H1 (cell line): ENCODE results near the gene WDFY3. TPM values are rescaled to one million over a fixed set of nuclear protein-coding genes. Genes with fewer than 3 reads are reported as not detected.

Experiments used
- CTCF ChIA-PET: fragments of 300-600 bp; sonication (Branson Sonifier 250); formaldehyde crosslinking; loops from one replicate; lab custom pipeline; 2021; ENCODE audit not compliant: partially characterized antibody; lab: Charles Lee
- POLR2A ChIA-PET: fragments of 300-600 bp; sonication (Branson Sonifier 250); formaldehyde crosslinking; loops from one replicate; lab custom pipeline; 2021; ENCODE audit warnings: inconsistent platforms; ENCODE audit not compliant: partially characterized antibody; lab: Charles Lee
- DNase-seq, 2 experiments: peaks; one replicate each; pipeline versions ENCODE4 v3.0.0 to v3.0.0-alpha.2; 2010 to 2022; ENCODE audit warnings: low spot score in 2 of 2, low read depth in 1 of 2, mixed read lengths in 1 of 2
- FAIRE-seq: peaks from 2 replicates; lab custom pipeline; 2011; peaks lifted over from hg19 to GRCh38; lab: Jason Lieb, UNC
- H2AFZ ChIP-seq: 2 replicates; pipeline ENCODE4 v1.8.1; 2012; ENCODE audit warnings: low read length, inconsistent platforms
- H2AK5ac ChIP-seq: 2 replicates; pipeline ENCODE4 v1.6.1; 2013; ENCODE audit warnings: low read depth, low read length
- H2BK120ac ChIP-seq: replicated peaks from 2 replicates; pipeline ENCODE3; 2013; ENCODE audit warnings: low read depth, low read length, inconsistent platforms
- H2BK12ac ChIP-seq: 2 replicates; pipeline ENCODE4 v1.6.1; 2013; ENCODE audit warnings: low read depth, low read length
- H2BK15ac ChIP-seq: 2 replicates; pipeline ENCODE4 v1.6.1; 2013; ENCODE audit warnings: low read length
- H2BK20ac ChIP-seq: 2 replicates; pipeline ENCODE4 v1.6.1; 2013; ENCODE audit warnings: low read length
- H2BK5ac ChIP-seq: 2 replicates; pipeline ENCODE4 v1.6.1; 2013; ENCODE audit warnings: low read depth, low read length
- H3K14ac ChIP-seq: 2 replicates; pipeline ENCODE4 v1.6.1; 2013; ENCODE audit warnings: inconsistent platforms; ENCODE audit not compliant: insufficient read length
- H3K18ac ChIP-seq: 2 replicates; pipeline ENCODE4 v1.6.1; 2013; ENCODE audit warnings: low read length; ENCODE audit errors: extremely low read depth
- H3K23ac ChIP-seq: 2 replicates; pipeline ENCODE4 v1.6.1; 2013; ENCODE audit warnings: inconsistent platforms; ENCODE audit not compliant: insufficient read length
- H3K23me2 ChIP-seq: 2 replicates; pipeline ENCODE4 v1.6.1; 2013; ENCODE audit warnings: low read depth, low read length
- H3K27ac ChIP-seq: 2 replicates; pipeline ENCODE4 v1.6.1; 2011; ENCODE audit warnings: low read depth, low read length, inconsistent platforms
- H3K27me3 ChIP-seq, 4 experiments: replicated peaks in 1 of 4; 1 replicate in 1 of 4; 2 replicates in 3 of 4; pipeline versions ENCODE4 v1.6.1 to v1.8.1; 2011 to 2013; ENCODE audit warnings: low read length in 3 of 4, mild to moderate bottlenecking in 3 of 4, inconsistent platforms in 2 of 4, mixed read lengths in 2 of 4, moderate library complexity in 1 of 4; ENCODE audit not compliant: control insufficient read depth in 3 of 4, insufficient read depth in 3 of 4; ENCODE audit errors: extremely low read depth in 1 of 4
- H3K36me3 ChIP-seq, 4 experiments: 2 replicates each; pipeline versions ENCODE4 v1.6.1 to v1.8.1; 2011 to 2013; ENCODE audit warnings: mild to moderate bottlenecking in 4 of 4, low read length in 3 of 4, moderate library complexity in 2 of 4, control low read depth in 1 of 4, inconsistent platforms in 1 of 4; ENCODE audit not compliant: insufficient read depth in 4 of 4, control insufficient read depth in 2 of 4
- H3K4ac ChIP-seq: replicated peaks from 2 replicates; pipeline ENCODE3; 2013; ENCODE audit warnings: low read length, low read depth, mixed read lengths, inconsistent platforms; ENCODE audit not compliant: insufficient read length
- H3K4me1 ChIP-seq, 4 experiments: replicated peaks in 1 of 4; 1 replicate in 1 of 4; 2 replicates in 3 of 4; pipeline versions ENCODE4 v1.6.1 to v1.8.1; 2011 to 2013; ENCODE audit warnings: low read length in 3 of 4, inconsistent platforms in 2 of 4, mixed read lengths in 1 of 4; ENCODE audit not compliant: insufficient read depth in 4 of 4, control insufficient read depth in 3 of 4
- H3K4me2 ChIP-seq, 2 experiments: 2 replicates each; pipeline versions ENCODE4 v1.6.1 to v1.8.1; 2011 to 2013; ENCODE audit warnings: low read depth in 2 of 2, low read length in 2 of 2, control low read depth in 1 of 2, inconsistent platforms in 1 of 2, mild to moderate bottlenecking in 1 of 2; ENCODE audit not compliant: insufficient read depth in 1 of 2
- H3K4me3 ChIP-seq, 4 experiments: fragments of 200-600, 300-600 bp in 1 of 4; sonication (generic), shearing (Covaris generic), sonication (Bioruptor Twin) in 1 of 4; 2 replicates each; pipeline versions ENCODE4 v1.5.1 to v1.8.1; 2011 to 2016; ENCODE audit warnings: low read length in 4 of 4, low read depth in 3 of 4, control low read depth in 2 of 4, inconsistent platforms in 2 of 4, mild to moderate bottlenecking in 2 of 4, mixed read lengths in 1 of 4, moderate library complexity in 1 of 4; ENCODE audit not compliant: insufficient read depth in 2 of 4; ENCODE audit errors: extremely low read depth in 1 of 4
- H3K56ac ChIP-seq: replicated peaks from 2 replicates; pipeline ENCODE3; 2013; ENCODE audit warnings: low read depth, mild to moderate bottlenecking, mixed read lengths, low read length, inconsistent platforms; ENCODE audit not compliant: insufficient read length
- H3K79me1 ChIP-seq: 2 replicates; pipeline ENCODE4 v1.6.1; 2013; ENCODE audit warnings: low read depth, low read length, control low read depth
- H3K79me2 ChIP-seq, 2 experiments: 2 replicates each; pipeline versions ENCODE4 v1.6.1 to v1.8.1; 2012 to 2013; ENCODE audit warnings: low read length in 2 of 2, mild to moderate bottlenecking in 2 of 2, inconsistent platforms in 1 of 2; ENCODE audit not compliant: insufficient read depth in 2 of 2, control insufficient read depth in 1 of 2
- H3K9ac ChIP-seq, 4 experiments: replicated peaks in 1 of 4; 1 replicate in 1 of 4; 2 replicates in 3 of 4; pipeline versions ENCODE4 v1.6.1 to v1.8.1; 2011 to 2013; ENCODE audit warnings: low read depth in 3 of 4, low read length in 3 of 4, control low read depth in 2 of 4, mild to moderate bottlenecking in 2 of 4, moderate library complexity in 2 of 4, inconsistent platforms in 1 of 4; ENCODE audit errors: extremely low read depth in 1 of 4
- H3K9me3 ChIP-seq, 2 experiments: 2 replicates each; pipeline versions ENCODE4 v1.6.1 to v1.8.1; 2012 to 2013; ENCODE audit warnings: mild to moderate bottlenecking in 2 of 2, moderate library complexity in 2 of 2, control low read depth in 1 of 2, inconsistent platforms in 1 of 2, low read depth in 1 of 2, low read length in 1 of 2, mixed read lengths in 1 of 2; ENCODE audit not compliant: insufficient read depth in 2 of 2
- H4K20me1 ChIP-seq, 2 experiments: replicated peaks in 1 of 2; 2 replicates each; pipeline versions ENCODE3 to v1.8.1; 2011 to 2013; ENCODE audit warnings: inconsistent platforms in 2 of 2, low read length in 2 of 2, mild to moderate bottlenecking in 1 of 2; ENCODE audit not compliant: insufficient read depth in 2 of 2, control insufficient read depth in 1 of 2
- H4K5ac ChIP-seq: 2 replicates; pipeline ENCODE4 v1.6.1; 2013; ENCODE audit warnings: low read length, low read depth, mixed read lengths, inconsistent platforms; ENCODE audit not compliant: insufficient read length
- H4K8ac ChIP-seq: 2 replicates; pipeline ENCODE4 v1.8.0; 2013; ENCODE audit warnings: mild to moderate bottlenecking, moderate library complexity, low read length, inconsistent platforms; ENCODE audit not compliant: insufficient read depth; ENCODE audit errors: extremely low read depth
- H4K91ac ChIP-seq: replicated peaks from 2 replicates; pipeline ENCODE3; 2013; ENCODE audit warnings: low read length, mixed read lengths, inconsistent platforms; ENCODE audit not compliant: insufficient read length
- BACH1 ChIP-seq: IDR thresholded peaks from 2 replicates; pipeline ENCODE4 v1.6.1; 2012; ENCODE audit warnings: low read length, improper control_type of control experiment
- BCL11A ChIP-seq, 2 experiments: IDR thresholded peaks; one replicate each; pipeline ENCODE4 v1.6.1; 2011; ENCODE audit warnings: low read depth in 2 of 2, low read length in 2 of 2, mild to moderate bottlenecking in 2 of 2
- CHD1 ChIP-seq: IDR thresholded peaks from 2 replicates; pipeline ENCODE4 v1.6.1; 2012; ENCODE audit warnings: low read depth, low read length, improper control_type of control experiment
- HDAC6 ChIP-seq: IDR thresholded peaks from one replicate; pipeline ENCODE4 v1.7.1; 2012; ENCODE audit warnings: low read depth, mild to moderate bottlenecking, inconsistent platforms, low read length, moderate library complexity
- POLR2AphosphoS5 ChIP-seq: IDR thresholded peaks from 2 replicates; pipeline ENCODE4 v1.6.1; 2011; ENCODE audit warnings: low read depth, low read length
- SP2 ChIP-seq: IDR thresholded peaks from 2 replicates; pipeline ENCODE4 v1.6.1; 2012; ENCODE audit warnings: mild to moderate bottlenecking, low read length, inconsistent platforms
- TAF7 ChIP-seq: optimal IDR thresholded peaks from 2 replicates; pipeline ENCODE3; 2011; ENCODE audit warnings: low read depth, mild to moderate bottlenecking, inconsistent platforms, low read length, moderate library complexity, borderline replicate concordance
- TEAD4 ChIP-seq: IDR thresholded peaks from 2 replicates; pipeline ENCODE4 v1.6.1; 2012; ENCODE audit warnings: low read depth, low read length, inconsistent platforms, mixed read lengths
- whole genome bisulfite sequencing, 2 experiments: shearing (Covaris generic) in 1 of 2; methylation state at CpG; one replicate each; pipeline versions ENCODE4 v1.1.6 to v1.1.7; 2013 to 2015; ENCODE audit warnings: low lambda C conversion rate in 2 of 2, mixed read lengths in 2 of 2, inconsistent platforms in 1 of 2, low coverage in 1 of 2, missing lambda C conversion rate in 1 of 2; ENCODE audit not compliant: insufficient replicate concordance in 2 of 2, insufficient coverage in 1 of 2, insufficient read length in 1 of 2; ENCODE audit errors: extremely low coverage in 1 of 2, missing lambda C conversion rate in 1 of 2; 5-methylcytosine and 5-hydroxymethylcytosine counted together
- polyA plus RNA-seq, 7 experiments: library from polyadenylated mRNA; depleted of rRNA in 3 of 7; stranded (reverse) in 5 of 7; unstranded in 2 of 7; fragments of >200 nt in 5 of 7; fragments of 200-250 nt in 2 of 7; gene quantifications; 1 replicate in 5 of 7; 2 replicates in 1 of 7; 4 replicates in 1 of 7; pipeline versions ENCODE4 v1.2.1 to v1.2.3, GENCODE V29; 2011 to 2013; ENCODE audit warnings: missing spikeins in 2 of 7, mixed read lengths in 2 of 7
- total RNA-seq: library from RNA; stranded (reverse); fragmentation: NEBNext Ultra II Directional; extraction: Animal tissue kit (Norgen Biotek cat#: 25700); gene quantifications from 2 replicates; pipeline ENCODE4 v1.2.1, GENCODE V29; 2021
- TF ChIP-seq, protein P1 (sequence below): IDR thresholded peaks from 2 replicates; pipeline ENCODE4 v1.6.1; 2012; ENCODE audit warnings: low read length, inconsistent platforms
- TF ChIP-seq, protein P2 (sequence below): IDR thresholded peaks from 2 replicates; pipeline ENCODE4 v1.6.1; 2012; ENCODE audit warnings: inconsistent platforms
- TF ChIP-seq, protein P3 (sequence below): IDR thresholded peaks from 2 replicates; pipeline ENCODE4 v1.6.1; 2011; ENCODE audit warnings: low read length, improper control_type of control experiment

Gene WDFY3
- total and polyA plus RNA-seq, 2 of the 8 experiments (the other 6 are each of a cell fraction or from before 2014, with no cell fraction given), result 25.6 to 62.4 TPM

DNA sequence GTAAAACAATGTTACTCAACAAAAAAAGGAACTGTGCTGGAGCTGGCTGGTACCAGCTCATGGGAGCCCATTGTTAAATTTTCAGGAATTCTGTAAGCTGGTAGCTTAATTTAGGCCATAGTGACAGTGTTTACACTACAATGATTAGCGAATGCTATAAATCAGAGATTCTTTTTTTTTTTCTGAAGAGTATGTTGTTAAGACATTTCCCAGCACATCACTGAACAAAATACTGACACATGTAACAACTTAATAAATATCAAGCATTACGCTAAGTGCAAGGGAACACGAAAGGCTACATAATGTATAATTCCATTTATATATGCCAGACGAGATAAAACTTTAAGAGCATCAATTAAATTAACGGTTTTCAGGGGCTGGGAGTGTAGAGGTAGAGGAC, 4.4 kb downstream of the WDFY3 start:
- ChIA-PET CTCF (interaction anchor here (0.5 to 0.7 kb wide), 5 partner anchors 11 to 1458 kb away, joined by 3 to 6 read pairs (median 3); no protein-coding TSS in a partner anchor), POLR2A (interaction anchor here (0.7 to 1.3 kb wide), 2 partner anchors 10 to 57 kb away, joined by 3 read pairs; no protein-coding TSS in a partner anchor)
- Histone ChIP-seq H4K5ac (no peak overlapping the region), H3K4ac (no peak overlapping the region), H3K4me3 (no peak overlapping the region), H2BK5ac (no peak overlapping the region), H2BK120ac (no peak overlapping the region), H3K79me2 (peaks cover 8 to 83% of the 10 kb centered on the region in 2 experiments; a peak in 3 of 4 replicates), H2BK15ac (no peak overlapping the region), H4K8ac (no peak overlapping the region), H3K14ac (no peak overlapping the region), H3K23ac (no peak overlapping the region), H2BK20ac (no peak overlapping the region), H2AK5ac (no peak overlapping the region), H3K4me2 (no peak overlapping the region), H3K27ac (no peak overlapping the region), H3K79me1 (peaks cover 2% of the 10 kb centered on the region; the same call in 1 of the 2 replicates), H3K27me3 (no peaks in the 10 kb centered on the region), H3K4me1 (peaks cover 0 to 6% (median 1%) of the 10 kb centered on the region in 4 experiments; a peak in 3 of 7 replicates), H2AFZ (no peak overlapping the region), H3K23me2 (peaks cover 2% of the 10 kb centered on the region; the same call in 1 of the 2 replicates), H3K9me3 (no peaks in the 10 kb centered on the region), H3K56ac (no peak overlapping the region), H2BK12ac (no peak overlapping the region), H3K9ac (no peak overlapping the region), H4K91ac (no peak overlapping the region), H3K36me3 (no peaks in the 10 kb centered on the region), H3K18ac (no peak overlapping the region), H4K20me1 (peaks cover 0 to 10% of the 10 kb centered on the region in 2 experiments)
- DNase-seq (no peak), FAIRE-seq (no peak)
- WGBS, 2 experiments, result 93% methylated on average over 5 of the region's 5 CpGs; no CpG with 5 or more reads in 1 of the 2 experiments
- TF ChIP-seq SP2, result no peak
- TF ChIP-seq, protein P1, sequence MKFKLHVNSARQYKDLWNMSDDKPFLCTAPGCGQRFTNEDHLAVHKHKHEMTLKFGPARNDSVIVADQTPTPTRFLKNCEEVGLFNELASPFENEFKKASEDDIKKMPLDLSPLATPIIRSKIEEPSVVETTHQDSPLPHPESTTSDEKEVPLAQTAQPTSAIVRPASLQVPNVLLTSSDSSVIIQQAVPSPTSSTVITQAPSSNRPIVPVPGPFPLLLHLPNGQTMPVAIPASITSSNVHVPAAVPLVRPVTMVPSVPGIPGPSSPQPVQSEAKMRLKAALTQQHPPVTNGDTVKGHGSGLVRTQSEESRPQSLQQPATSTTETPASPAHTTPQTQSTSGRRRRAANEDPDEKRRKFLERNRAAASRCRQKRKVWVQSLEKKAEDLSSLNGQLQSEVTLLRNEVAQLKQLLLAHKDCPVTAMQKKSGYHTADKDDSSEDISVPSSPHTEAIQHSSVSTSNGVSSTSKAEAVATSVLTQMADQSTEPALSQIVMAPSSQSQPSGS, result no peak
- no peak for TF ChIP-seq BCL11A (IDR thresholded peaks at IDR 0.05; ENCODE audit: low read depth in 2 of 2, low read length in 2 of 2)
- TF ChIP-seq CHD1, result no peak
- TF ChIP-seq, protein P2, sequence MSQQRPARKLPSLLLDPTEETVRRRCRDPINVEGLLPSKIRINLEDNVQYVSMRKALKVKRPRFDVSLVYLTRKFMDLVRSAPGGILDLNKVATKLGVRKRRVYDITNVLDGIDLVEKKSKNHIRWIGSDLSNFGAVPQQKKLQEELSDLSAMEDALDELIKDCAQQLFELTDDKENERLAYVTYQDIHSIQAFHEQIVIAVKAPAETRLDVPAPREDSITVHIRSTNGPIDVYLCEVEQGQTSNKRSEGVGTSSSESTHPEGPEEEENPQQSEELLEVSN, result no peak
- no peak for TF ChIP-seq HDAC6
- no peak for TF ChIP-seq TAF7
- no peak for TF ChIP-seq POLR2AphosphoS5
- TF ChIP-seq BACH1, result no peak
- TF ChIP-seq TEAD4, result no peak
- TF ChIP-seq, protein P3, sequence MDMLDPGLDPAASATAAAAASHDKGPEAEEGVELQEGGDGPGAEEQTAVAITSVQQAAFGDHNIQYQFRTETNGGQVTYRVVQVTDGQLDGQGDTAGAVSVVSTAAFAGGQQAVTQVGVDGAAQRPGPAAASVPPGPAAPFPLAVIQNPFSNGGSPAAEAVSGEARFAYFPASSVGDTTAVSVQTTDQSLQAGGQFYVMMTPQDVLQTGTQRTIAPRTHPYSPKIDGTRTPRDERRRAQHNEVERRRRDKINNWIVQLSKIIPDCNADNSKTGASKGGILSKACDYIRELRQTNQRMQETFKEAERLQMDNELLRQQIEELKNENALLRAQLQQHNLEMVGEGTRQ, result no peak
